Fibroblast of lung (primary cell): ENCODE results near the gene STARD10. TPM values are rescaled to one million over a fixed set of nuclear protein-coding genes. Genes with fewer than 3 reads are reported as not detected.

Experiments used
- DNase-seq, 2 donors: peaks; one replicate each; pipeline versions ENCODE4 v3.0.0 to v3.0.0-alpha.2; 2010; ENCODE audit warnings: low read depth in 2 of 2
- H2AFZ ChIP-seq: 2 replicates; pipeline ENCODE4 v1.5.1; 2012; ENCODE audit warnings: low read length, control low read depth, inconsistent platforms
- H3K27ac ChIP-seq: 2 replicates; pipeline ENCODE4 v1.5.1; 2011; ENCODE audit warnings: low read length, control low read depth; ENCODE audit not compliant: insufficient read depth
- H3K27me3 ChIP-seq: 2 replicates; pipeline ENCODE4 v1.5.1; 2011; ENCODE audit warnings: mild to moderate bottlenecking, low read length; ENCODE audit not compliant: control insufficient read depth, insufficient read depth
- H3K36me3 ChIP-seq: 2 replicates; pipeline ENCODE4 v1.5.1; 2011; ENCODE audit warnings: low read length; ENCODE audit not compliant: control insufficient read depth, insufficient read depth
- H3K4me1 ChIP-seq: 2 replicates; pipeline ENCODE4 v1.5.1; 2011; ENCODE audit warnings: low read length; ENCODE audit not compliant: control insufficient read depth, insufficient read depth; ENCODE audit errors: extremely low read depth
- H3K4me2 ChIP-seq: 2 replicates; pipeline ENCODE4 v1.5.1; 2011; ENCODE audit warnings: low read length, control low read depth; ENCODE audit not compliant: insufficient read depth; ENCODE audit errors: extremely low read depth
- H3K4me3 ChIP-seq, 4 experiments: fragments of 200-600 bp in 1 of 4; sonication (generic) in 1 of 4; replicated peaks in 1 of 4; 2 replicates each; pipeline ENCODE4 v1.5.1; 2011 to 2016; ENCODE audit warnings: low read length in 4 of 4, low read depth in 3 of 4, mild to moderate bottlenecking in 3 of 4, control low read depth in 2 of 4, inconsistent platforms in 1 of 4, mixed read lengths in 1 of 4; ENCODE audit not compliant: insufficient read depth in 1 of 4; ENCODE audit errors: control extremely low read depth in 1 of 4
- H3K79me2 ChIP-seq: 2 replicates; pipeline ENCODE4 v1.5.1; 2012; ENCODE audit warnings: mild to moderate bottlenecking, low read length, inconsistent platforms; ENCODE audit not compliant: control insufficient read depth, insufficient read depth
- H3K9ac ChIP-seq: 2 replicates; pipeline ENCODE4 v1.5.1; 2011; ENCODE audit warnings: mild to moderate bottlenecking, low read length, control low read depth; ENCODE audit not compliant: insufficient read depth
- H3K9me3 ChIP-seq: 2 replicates; pipeline ENCODE4 v1.5.1; 2012; ENCODE audit warnings: low read depth, low read length; ENCODE audit not compliant: control insufficient read depth, insufficient read depth
- H4K20me1 ChIP-seq: 2 replicates; pipeline ENCODE4 v1.5.1; 2011; ENCODE audit warnings: low read length; ENCODE audit not compliant: control insufficient read depth, insufficient read depth; ENCODE audit errors: extremely low read depth
- CTCF ChIP-seq, 2 donors: IDR thresholded peaks in 1 of 2; conservative IDR thresholded peaks in 1 of 2; 1 replicate in 1 of 2; 2 replicates in 1 of 2; pipeline ENCODE4 v1.5.1; 2011 to 2012; ENCODE audit warnings: low read length in 2 of 2, control low read depth in 1 of 2, inconsistent platforms in 1 of 2, low read depth in 1 of 2, mild to moderate bottlenecking in 1 of 2
- EZH2 ChIP-seq: IDR thresholded peaks from 2 replicates; pipeline ENCODE4 v1.5.1; 2012; ENCODE audit warnings: low read length, control low read depth, mild to moderate bottlenecking; ENCODE audit errors: missing control alignments
- polyA plus RNA-seq, 2 donors: library from polyadenylated mRNA; depleted of rRNA in 1 of 2; stranded (reverse) in 1 of 2; unstranded in 1 of 2; fragments of >200 nt; gene quantifications; 2 replicates each; pipeline ENCODE4 v1.2.1, GENCODE V29; 2011 to 2012; ENCODE audit warnings: missing spikeins in 1 of 2
- total RNA-seq: library from RNA; depleted of rRNA; stranded (reverse); fragments of >200 nt; gene quantifications from 2 replicates; pipeline ENCODE4 v1.2.1, GENCODE V29; 2014

The STARD10 gene
- total and polyA plus RNA-seq, 2 donors (not counting 1 experiment from before 2014, with no cell fraction given) = 20.7 to 32.0 TPM

- DNase-seq = no peak
- Histone ChIP-seq H3K36me3 (no peaks in the 10 kb centered on the region), H3K9me3 (no peaks in the 10 kb centered on the region), H3K4me2 (no peak overlapping the region), H2AFZ (no peak overlapping the region), H3K27me3 (no peaks in the 10 kb centered on the region), H3K9ac (no peak overlapping the region), H3K79me2 (no peaks in the 10 kb centered on the region), H3K4me1 (peaks cover 16% of the 10 kb centered on the region), H3K27ac (no peak overlapping the region), H3K4me3 (no peak overlapping the region), H4K20me1 (no peaks in the 10 kb centered on the region)
- TF ChIP-seq CTCF (conservative IDR thresholded peaks at IDR 0.05 in 1 of 2, IDR thresholded peaks at IDR 0.05 in 1 of 2; ENCODE audit: low read depth in 1 of 2, low read length in 2 of 2) (no peak), EZH2 (no peak)
Measured at GRCh38 chr11:72824811-72825505, 31.1 kb upstream of the STARD10 start.

GRCh38 chr11:72824020-72824419 is 30.2 kb upstream of the STARD10 start:
- Histone ChIP-seq H2AFZ (no peak overlapping the region), H3K9ac (no peak overlapping the region), H3K79me2 (no peaks in the 10 kb centered on the region), H3K4me2 (no peak overlapping the region), H3K4me3 (no peak overlapping the region), H3K4me1 (peaks cover 16% of the 10 kb centered on the region), H4K20me1 (no peaks in the 10 kb centered on the region), H3K9me3 (no peaks in the 10 kb centered on the region), H3K27me3 (no peaks in the 10 kb centered on the region), H3K36me3 (no peaks in the 10 kb centered on the region), H3K27ac (no peak overlapping the region)
- TF ChIP-seq EZH2 (no peak), CTCF (conservative IDR thresholded peaks at IDR 0.05 in 1 of 2, IDR thresholded peaks at IDR 0.05 in 1 of 2; ENCODE audit: low read depth in 1 of 2, low read length in 2 of 2) (no peak)
- DNase-seq = no peak

GRCh38 chr11:72823105-72823804 is 29.4 kb upstream of the STARD10 start:
- no peak for TF ChIP-seq CTCF (conservative IDR thresholded peaks at IDR 0.05 in 1 of 2, IDR thresholded peaks at IDR 0.05 in 1 of 2; ENCODE audit: low read depth in 1 of 2, low read length in 2 of 2)
- TF ChIP-seq EZH2 = no peak
- H3K4me2 ChIP-seq = no peak overlapping the region
- no peaks in the 10 kb centered on the region for H3K27me3 ChIP-seq
- no peak overlapping the region for H3K9ac ChIP-seq
- peaks cover 14% of the 10 kb centered on the region for H3K4me1 ChIP-seq
- no peak overlapping the region for H3K4me3 ChIP-seq
- no peaks in the 10 kb centered on the region for H4K20me1 ChIP-seq
- H3K27ac ChIP-seq = no peak overlapping the region
- no peaks in the 10 kb centered on the region for H3K9me3 ChIP-seq
- no peaks in the 10 kb centered on the region for H3K36me3 ChIP-seq
- H2AFZ ChIP-seq = no peak overlapping the region
- H3K79me2 ChIP-seq = no peaks in the 10 kb centered on the region
- DNase-seq = no peak
